HUES6 (cell line): Measurements from ENCODE around the gene CDH15.

Source experiments
- H3K27ac ChIP-seq: 2 replicates; pipeline ENCODE4 v1.7.0; 2013; ENCODE audit warnings: low read depth, mild to moderate bottlenecking, low read length, inconsistent platforms
- H3K27me3 ChIP-seq: 2 replicates; pipeline ENCODE4 v1.6.1; 2013; ENCODE audit warnings: low read length; ENCODE audit not compliant: control insufficient read depth, insufficient read depth
- H3K36me3 ChIP-seq: 2 replicates; pipeline ENCODE4 v1.6.1; 2013; ENCODE audit warnings: low read length; ENCODE audit not compliant: control insufficient read depth, insufficient read depth
- H3K4me1 ChIP-seq: 2 replicates; pipeline ENCODE4 v1.6.1; 2013; ENCODE audit warnings: low read length; ENCODE audit not compliant: control insufficient read depth, insufficient read depth
- H3K4me3 ChIP-seq: 2 replicates; pipeline ENCODE4 v1.5.1; 2013; ENCODE audit warnings: low read depth, low read length
- H3K9ac ChIP-seq: one replicate; pipeline ENCODE4 v1.6.1; 2013; ENCODE audit warnings: mild to moderate bottlenecking, low read length
- H3K9me3 ChIP-seq: 2 replicates; pipeline ENCODE4 v1.6.1; 2013; ENCODE audit warnings: low read depth, low read length; ENCODE audit not compliant: control insufficient read depth, insufficient read depth

The CDH15 gene

DNA sequence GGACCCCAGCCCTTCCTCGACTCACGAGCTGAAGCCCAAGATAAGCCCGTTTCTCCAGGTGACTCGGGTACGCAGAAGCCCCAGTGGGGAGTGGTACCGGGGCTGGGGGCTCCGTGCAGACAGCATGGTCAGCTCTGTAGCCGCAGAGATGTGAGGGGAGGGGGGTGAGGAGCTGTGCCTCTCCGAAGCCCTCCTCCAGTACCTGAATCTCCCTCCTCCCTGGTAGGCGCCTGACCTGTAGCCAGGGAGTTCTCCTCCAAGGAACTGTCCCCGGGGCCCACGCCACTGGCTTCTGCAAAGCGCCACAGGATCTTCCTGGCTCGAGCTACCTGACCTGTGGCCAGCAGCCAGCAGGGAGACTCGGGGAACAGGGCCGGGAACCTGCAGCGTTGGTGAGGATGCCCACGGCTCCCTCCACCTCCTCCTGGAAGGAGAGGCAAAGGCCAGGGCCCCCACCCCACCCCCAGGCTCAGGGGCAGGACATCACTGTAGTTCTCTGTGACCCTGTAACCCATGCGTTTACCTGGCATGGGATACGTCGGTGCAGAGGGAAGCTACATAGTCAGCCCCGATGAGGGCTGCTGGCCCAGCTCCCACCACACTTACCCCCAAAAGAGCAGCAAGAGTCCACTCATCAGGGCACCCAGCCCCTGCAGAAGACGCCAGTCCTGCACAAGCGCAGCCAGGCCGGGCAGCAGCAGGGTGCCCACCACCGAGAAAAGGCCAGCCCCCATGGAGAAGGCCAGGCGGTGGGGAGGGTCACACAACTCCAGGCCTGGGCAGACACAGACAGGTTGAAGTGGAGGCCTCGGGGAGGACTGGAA is 27.1 kb downstream of the CDH15 start:
- peaks cover 64% of the 10 kb centered on the region for H3K27me3 ChIP-seq
- peaks cover 11% of the 10 kb centered on the region for H3K4me1 ChIP-seq
- no peaks in the 10 kb centered on the region for H3K36me3 ChIP-seq

DNA sequence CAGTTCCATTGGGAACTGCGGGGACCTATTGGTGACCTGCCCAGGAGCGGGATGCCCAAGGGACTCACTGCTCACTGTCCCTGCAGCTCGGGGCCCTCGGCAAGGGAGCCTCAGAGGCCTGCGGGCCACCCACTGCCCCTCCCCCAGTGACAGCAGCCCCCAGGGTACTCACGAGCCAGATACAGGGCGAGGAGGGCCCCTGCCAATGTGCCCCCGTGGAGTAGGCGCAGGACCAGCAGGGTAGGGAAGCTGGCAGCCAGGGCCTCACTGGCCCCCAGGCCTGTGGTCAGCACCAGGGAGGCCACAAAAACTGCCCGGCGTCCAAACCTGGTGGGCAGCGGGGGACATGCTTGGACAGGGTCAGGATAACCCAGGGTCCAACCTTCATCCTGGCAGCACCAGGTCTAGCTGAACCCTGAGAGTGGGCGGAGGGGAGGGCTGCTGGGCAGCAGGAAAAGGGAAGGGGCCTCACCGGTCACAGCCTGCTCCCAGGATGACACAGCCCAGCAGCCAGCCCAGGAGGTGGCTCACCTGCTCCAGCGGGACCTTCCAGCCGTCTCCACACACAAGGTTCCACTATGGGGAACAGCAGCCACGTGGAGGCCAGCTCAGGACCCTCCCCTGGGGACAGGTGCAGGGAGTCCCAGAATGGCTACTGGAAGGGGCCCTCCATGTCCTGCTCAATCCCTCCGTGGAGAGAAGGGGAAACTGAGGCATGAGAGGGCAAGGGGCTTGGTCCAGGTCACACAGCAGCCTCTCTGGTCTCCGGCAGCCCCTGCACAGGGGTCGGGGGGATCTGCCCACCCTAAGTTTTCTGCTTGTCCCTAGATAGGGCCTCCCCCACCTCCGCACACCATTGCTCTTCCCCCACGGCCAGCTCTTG is 27.9 kb downstream of the CDH15 start:
- no peaks in the 10 kb centered on the region for H3K36me3 ChIP-seq
- H3K9ac ChIP-seq, result no peak overlapping the region
- peaks cover 11% of the 10 kb centered on the region for H3K4me1 ChIP-seq
- no peak overlapping the region for H3K27ac ChIP-seq
- H3K9me3 ChIP-seq, result no peaks in the 10 kb centered on the region
- H3K27me3 ChIP-seq, result peaks cover 64% of the 10 kb centered on the region
- H3K4me3 ChIP-seq, result peak overlapping the region; percentile 81

More for the DNA sequence above, 27.1 kb downstream of the CDH15 start:
- Histone ChIP-seq H3K27ac (no peak overlapping the region), H3K9ac (no peak overlapping the region), H3K4me3 (no peak overlapping the region), H3K9me3 (no peaks in the 10 kb centered on the region)

DNA sequence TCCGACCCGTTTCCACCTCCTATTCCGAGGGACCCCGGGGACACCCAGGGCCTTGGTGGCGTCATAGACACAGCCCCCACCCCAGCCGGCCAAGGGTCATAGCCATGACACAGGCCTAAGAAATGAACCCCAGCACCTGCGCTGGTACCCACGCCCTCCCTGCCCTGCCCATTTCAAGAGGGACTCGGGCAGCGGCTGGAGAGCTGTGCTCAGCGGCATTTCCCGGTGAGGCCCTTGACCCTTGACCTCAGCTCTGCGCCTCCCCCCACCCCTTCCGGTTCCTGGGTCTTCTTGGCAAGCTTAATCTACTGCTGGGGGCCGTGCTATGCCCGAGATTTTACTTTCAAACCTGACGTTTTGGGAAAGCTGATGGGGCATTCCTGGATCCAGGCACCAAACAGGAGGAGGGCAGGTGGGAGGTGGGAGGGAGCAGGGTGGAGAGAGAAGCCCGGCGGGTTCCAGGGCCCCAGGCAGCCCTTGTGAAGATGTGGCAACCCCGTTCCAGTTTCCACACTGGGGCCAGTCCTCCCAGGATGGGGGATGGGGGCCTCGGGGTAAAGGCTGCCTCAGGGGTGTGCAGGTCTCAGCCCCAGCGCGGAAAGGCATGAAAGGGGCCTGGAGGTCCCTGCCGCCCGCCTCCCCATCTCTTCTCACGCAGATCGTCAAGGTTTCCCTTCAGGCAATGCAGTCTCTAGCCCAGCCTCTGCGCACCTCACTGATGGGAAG is 28.7 kb downstream of the CDH15 start, which contains the start of gene SLC22A31:
Gene SLC22A31 (minus strand): TSS at position 414 of the 726 bp plus-strand sequence. CDS start 36 bp downstream, at position 378.
- Histone ChIP-seq H3K27me3 (peaks cover 67% of the 10 kb centered on the region), H3K36me3 (no peaks in the 10 kb centered on the region), H3K4me1 (peaks cover 11% of the 10 kb centered on the region)

DNA sequence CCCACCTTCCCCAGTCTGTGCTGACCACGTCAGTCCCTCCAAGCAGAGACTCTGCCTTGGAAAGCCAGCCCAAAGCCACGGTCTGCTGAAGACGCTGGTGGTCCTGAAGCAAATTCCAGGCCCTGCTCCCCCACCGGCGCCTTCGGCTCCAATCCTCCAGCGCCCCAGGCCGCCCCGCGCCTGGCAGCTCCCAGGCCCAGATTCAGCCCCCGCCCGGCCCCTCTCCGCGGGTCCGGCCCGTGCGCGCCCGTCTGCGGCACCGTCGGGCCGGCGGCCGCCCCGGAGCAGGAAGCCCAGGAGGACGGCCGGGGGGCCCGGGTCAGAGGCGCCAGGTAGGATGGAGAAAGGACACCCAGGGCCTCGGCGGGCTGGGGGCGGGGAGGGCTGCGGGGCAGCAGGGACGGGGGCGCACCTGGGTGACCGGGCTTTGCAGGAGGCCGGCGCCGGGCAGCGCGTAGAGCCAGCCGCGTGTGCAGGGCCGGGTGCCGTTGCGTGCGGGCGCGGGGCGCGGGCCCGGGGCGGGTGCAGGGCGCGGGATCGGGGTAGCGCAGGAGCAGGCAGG is 29.4 kb downstream of the CDH15 start:
- Histone ChIP-seq H3K9ac (peak overlapping the region; percentile 14), H3K9me3 (no peaks in the 10 kb centered on the region), H3K27ac (no peak overlapping the region), H3K36me3 (no peaks in the 10 kb centered on the region), H3K27me3 (peaks cover 67% of the 10 kb centered on the region), H3K4me3 (peak overlapping the region; percentile 81), H3K4me1 (peaks cover 11% of the 10 kb centered on the region)

More for the DNA sequence above, 28.7 kb downstream of the CDH15 start, which contains the start of gene SLC22A31:
- peak within 1 kb of the TSS; percentile 81 for H3K4me3 ChIP-seq
- H3K27ac ChIP-seq, result no peak within 1 kb of the TSS
- H3K9me3 ChIP-seq, result no peaks in the 10 kb centered on the region
- peak within 1 kb of the TSS; percentile 43 for H3K9ac ChIP-seq

GRCh38 chr16:89201439-89202377 is 30.2 kb downstream of the CDH15 start:
- Histone ChIP-seq H3K27ac (no peak overlapping the region), H3K36me3 (no peaks in the 10 kb centered on the region), H3K4me3 (peak overlapping the region; percentile 81), H3K4me1 (peaks cover 11% of the 10 kb centered on the region), H3K9me3 (no peaks in the 10 kb centered on the region), H3K27me3 (peaks cover 67% of the 10 kb centered on the region), H3K9ac (peak overlapping the region; percentile 43)

- H3K9ac ChIP-seq, result no peak overlapping the region
- H3K27me3 ChIP-seq, result peaks cover 67% of the 10 kb centered on the region
- H3K36me3 ChIP-seq, result no peaks in the 10 kb centered on the region
- H3K27ac ChIP-seq, result no peak overlapping the region
- H3K4me3 ChIP-seq, result peak overlapping the region; percentile 57
- no peaks in the 10 kb centered on the region for H3K9me3 ChIP-seq
- H3K4me1 ChIP-seq, result peaks cover 11% of the 10 kb centered on the region
Observed at GRCh38 chr16:89202422-89203215, 31.1 kb downstream of the CDH15 start.

GRCh38 chr16:89207993-89208392 is 36.4 kb downstream of the CDH15 start:
- H3K4me1 ChIP-seq, result no peaks in the 10 kb centered on the region
- H3K9me3 ChIP-seq, result no peaks in the 10 kb centered on the region
- no peaks in the 10 kb centered on the region for H3K36me3 ChIP-seq
- H3K27me3 ChIP-seq, result peaks cover 37% of the 10 kb centered on the region
- no peak overlapping the region for H3K27ac ChIP-seq
- no peak overlapping the region for H3K4me3 ChIP-seq
- no peak overlapping the region for H3K9ac ChIP-seq

- H3K36me3 ChIP-seq, result no peaks in the 10 kb centered on the region
- H3K27me3 ChIP-seq, result peaks cover 22% of the 10 kb centered on the region
- H3K9me3 ChIP-seq, result no peaks in the 10 kb centered on the region
- H3K4me3 ChIP-seq, result no peak overlapping the region
- H3K9ac ChIP-seq, result no peak overlapping the region
- H3K4me1 ChIP-seq, result no peaks in the 10 kb centered on the region
- H3K27ac ChIP-seq, result no peak overlapping the region
Observed at GRCh38 chr16:89209522-89210044, 38.0 kb downstream of the CDH15 start.

DNA sequence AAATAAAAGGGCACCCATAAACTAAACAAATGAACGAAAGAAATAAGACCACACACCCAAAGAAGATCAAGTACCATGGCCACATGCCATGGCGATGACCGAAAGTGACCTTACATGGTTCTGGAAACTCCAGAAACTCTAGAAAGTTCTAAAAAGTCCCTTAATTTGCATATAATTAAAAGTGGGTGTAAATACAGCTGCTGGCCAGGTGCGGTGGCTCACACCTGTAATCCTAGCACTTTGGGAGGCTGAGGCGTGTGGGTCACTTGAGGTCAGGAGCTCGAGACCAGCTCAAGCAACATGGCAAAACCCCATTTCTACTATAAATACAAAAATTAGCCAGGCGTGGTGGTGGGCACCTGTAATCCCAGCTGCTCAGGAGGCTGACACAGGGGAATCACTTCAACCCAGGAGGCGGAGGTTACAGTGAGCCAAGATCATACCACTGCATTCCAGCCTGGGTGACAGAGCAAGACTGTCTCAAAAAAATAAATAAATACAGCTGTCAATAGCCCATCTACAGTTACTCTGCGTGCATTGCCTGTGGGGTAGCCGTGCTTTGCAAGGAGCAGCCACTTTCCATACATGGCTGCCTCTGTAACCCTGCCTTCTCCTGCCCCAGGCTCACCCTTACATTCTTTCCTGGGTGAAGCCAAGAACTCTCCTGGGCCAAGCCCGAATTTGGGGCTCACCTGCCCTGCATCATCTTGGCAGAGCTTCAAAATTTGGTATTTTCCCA is 38.8 kb downstream of the CDH15 start:
- no peak overlapping the region for H3K9ac ChIP-seq

More for the DNA sequence above, 38.8 kb downstream of the CDH15 start:
- no peak overlapping the region for H3K27ac ChIP-seq
- no peaks in the 10 kb centered on the region for H3K9me3 ChIP-seq
- H3K27me3 ChIP-seq, result peaks cover 17% of the 10 kb centered on the region; the same call in 1 of the 2 replicates
- no peaks in the 10 kb centered on the region for H3K36me3 ChIP-seq
- no peaks in the 10 kb centered on the region for H3K4me1 ChIP-seq
- no peak overlapping the region for H3K4me3 ChIP-seq
